Stimulated activated naive CD4-positive, alpha-beta T cell treated with Interleukin-2 at 50 U/mL for 16 hours (primary cell): ENCODE measurements around the gene IL36RN.
"Not testable (repeated sequence)": the region's sequence is repeated elsewhere in the genome, so short reads cannot be mapped to it uniquely, and the experiment has no call there.

Experiments used
- DNase-seq: peaks from one replicate; lab custom pipeline; 2025; lab: John Stamatoyannopoulos, UW

The IL36RN gene

GRCh38 chr2:113075030-113075429, 16.0 kb downstream of the IL36RN start:
- DNase-seq = no peak

GRCh38 chr2:113075600-113075999, 16.6 kb downstream of the IL36RN start:
- no peak for DNase-seq

GRCh38 chr2:113076954-113077669, 18.1 kb downstream of the IL36RN start:
- no peak for DNase-seq

GRCh38 chr2:113077921-113078320, 18.9 kb downstream of the IL36RN start:
- no peak for DNase-seq

DNA sequence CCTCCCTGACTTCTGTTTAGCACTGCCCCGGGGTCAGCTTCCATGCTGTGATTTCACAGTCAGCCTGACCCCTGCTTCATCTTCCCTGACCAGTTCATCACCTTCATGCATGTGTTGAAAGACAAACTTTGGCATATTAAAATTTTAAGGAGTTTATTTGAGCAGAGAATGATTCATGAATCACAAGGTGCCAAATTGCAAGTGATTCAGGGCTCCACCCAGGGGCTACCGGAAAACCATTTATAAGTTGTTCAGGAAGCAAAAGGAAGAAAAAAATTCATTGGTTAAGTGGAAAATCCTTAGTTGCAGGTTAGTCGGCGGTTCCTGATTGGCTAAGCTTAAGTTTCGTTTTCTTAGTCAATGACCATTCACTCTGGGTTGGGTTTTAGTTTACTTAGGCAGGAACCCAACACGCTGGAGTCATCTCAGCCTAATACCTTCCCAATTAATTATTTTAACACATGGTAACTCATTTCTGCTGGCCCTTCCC, 19.4 kb downstream of the IL36RN start:
- no peak for DNase-seq

DNA sequence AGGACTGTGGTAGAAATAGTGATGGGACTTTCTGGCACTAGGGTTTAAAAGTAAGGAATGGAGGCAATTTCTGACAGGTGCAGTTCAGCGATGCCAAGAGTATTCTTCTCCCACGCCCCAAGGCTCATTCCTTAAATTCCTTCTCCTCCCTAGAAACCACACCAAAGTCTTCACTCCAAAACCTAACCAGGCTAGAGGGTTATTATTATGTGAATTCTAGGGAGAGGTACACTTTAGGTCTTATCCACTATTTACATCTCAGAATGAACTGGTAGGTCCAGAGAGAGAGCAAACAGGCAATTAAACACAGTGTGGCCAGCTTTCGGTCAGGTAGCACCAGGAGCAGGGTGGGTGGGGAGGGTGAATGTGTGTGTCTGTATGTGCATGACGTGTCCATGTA, 20.1 kb downstream of the IL36RN start:
- DNase-seq = no peak

- no peak for DNase-seq
These were observed 21.1 kb downstream of the IL36RN start for GRCh38 chr2:113080134-113080533.

DNA sequence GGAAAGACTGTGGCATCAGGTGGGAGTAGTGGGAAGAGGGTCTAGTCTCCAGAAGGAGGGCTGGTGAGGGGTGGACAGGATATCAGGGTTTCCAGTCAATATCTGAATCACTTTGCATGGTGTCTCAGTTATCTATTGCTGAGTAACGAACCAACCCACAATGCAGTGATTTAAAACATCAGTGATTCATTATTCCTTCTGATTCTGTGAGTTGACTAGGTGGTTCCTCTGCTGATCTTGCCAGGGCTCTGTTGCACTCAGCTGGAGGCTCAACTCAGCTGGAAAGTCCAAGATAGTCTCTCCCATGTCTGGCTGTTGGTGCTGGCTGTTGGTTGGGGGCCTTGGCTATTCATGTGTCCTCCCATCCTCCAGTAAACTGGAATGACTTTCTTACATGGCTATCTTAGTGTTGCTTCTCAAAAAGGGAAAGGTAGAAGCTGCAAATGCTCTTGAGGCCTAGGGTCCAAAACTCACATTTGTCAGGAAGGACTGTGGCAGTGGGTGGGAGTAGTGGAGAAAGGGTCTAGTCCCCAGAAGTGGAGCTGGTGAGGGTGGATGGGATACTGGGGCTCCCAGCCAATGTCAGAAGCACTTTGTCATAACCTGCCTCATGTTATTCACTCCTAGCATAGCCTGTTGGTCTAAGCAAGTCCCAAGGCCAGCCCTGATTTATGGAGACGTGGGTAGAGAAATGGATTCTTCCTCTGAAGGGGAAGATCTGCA, 22.7 kb downstream of the IL36RN start:
- DNase-seq = no peak

DNA sequence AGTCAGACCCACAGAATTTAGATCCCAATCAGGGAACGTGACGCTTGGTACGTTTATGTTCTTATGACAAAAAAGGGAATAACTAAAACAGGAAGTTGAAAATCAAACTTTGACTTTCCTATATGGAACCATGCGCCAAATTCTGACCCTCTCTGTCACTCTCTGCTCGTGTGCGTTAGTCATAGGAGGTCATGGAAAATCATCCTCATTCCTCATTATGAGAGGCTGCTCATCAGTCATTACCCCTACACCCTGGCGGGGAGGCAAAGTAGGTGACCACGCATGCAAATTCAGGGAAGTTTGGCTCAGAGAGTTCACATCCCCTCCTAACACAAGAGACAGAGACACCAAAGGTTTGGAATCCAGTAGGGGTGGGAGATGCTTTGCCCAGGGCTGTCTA, 24.3 kb downstream of the IL36RN start:
- DNase-seq = no peak

- DNase-seq = no peak
These were observed 25.4 kb downstream of the IL36RN start for GRCh38 chr2:113084249-113085000.

- no peak for DNase-seq
These were observed 26.5 kb downstream of the IL36RN start for GRCh38 chr2:113085542-113085941.

DNA sequence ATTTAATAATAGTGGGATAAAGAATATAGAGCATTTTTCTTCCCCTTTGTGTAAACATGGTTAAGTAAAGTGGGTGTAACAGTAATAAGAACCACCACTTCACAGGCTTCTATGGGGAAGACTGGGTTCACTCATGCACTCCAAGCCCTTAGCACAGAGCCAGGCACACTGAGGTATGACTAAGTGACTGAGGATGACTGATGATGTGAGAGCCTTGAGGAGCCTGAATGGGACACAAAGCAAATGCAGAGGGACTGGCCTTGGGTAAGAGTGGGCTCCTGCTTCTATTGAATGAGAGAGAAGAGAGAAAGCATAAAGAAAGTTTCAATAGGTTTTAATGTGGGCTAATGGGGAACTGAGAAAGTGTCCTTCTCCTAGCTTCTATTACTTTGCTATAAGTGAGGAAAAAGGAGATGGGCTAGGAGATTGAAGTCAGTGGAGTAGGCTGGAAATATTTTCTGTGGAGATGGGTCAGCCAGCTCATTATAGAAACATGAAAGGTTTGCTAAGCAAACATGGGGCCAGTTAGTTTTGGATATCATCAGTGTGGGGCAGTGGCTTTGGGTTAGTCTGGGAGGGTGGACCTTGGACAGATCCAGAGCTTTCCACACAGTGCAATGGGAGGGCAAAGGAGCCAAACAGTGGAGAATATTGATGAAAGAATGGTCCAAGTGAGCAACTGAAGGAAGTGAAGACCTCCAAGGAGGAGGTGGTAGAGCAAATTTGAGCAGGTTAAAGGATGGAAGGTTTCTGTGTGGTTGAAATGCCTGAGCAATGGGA, 29.4 kb downstream of the IL36RN start:
- DNase-seq = no peak

DNA sequence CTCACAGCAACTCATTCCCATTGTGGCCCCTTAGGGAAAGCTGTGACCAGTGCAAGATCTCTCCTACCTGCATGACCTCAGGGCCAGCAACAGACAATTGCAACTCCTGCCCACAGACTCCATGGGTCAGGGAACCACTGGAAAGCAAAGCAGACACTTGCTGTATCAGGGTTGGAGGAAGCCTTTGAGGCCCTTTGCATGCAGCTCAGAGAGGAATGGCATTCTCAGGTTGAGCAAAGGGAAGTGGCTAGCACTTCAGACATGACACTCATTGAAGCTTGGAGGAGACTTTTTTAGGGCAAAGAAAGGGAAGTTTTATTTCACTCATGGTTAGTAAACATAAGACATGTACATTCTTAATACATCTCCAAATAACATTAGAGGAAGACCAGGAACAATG, 30.9 kb downstream of the IL36RN start:
- DNase-seq = no peak

DNA sequence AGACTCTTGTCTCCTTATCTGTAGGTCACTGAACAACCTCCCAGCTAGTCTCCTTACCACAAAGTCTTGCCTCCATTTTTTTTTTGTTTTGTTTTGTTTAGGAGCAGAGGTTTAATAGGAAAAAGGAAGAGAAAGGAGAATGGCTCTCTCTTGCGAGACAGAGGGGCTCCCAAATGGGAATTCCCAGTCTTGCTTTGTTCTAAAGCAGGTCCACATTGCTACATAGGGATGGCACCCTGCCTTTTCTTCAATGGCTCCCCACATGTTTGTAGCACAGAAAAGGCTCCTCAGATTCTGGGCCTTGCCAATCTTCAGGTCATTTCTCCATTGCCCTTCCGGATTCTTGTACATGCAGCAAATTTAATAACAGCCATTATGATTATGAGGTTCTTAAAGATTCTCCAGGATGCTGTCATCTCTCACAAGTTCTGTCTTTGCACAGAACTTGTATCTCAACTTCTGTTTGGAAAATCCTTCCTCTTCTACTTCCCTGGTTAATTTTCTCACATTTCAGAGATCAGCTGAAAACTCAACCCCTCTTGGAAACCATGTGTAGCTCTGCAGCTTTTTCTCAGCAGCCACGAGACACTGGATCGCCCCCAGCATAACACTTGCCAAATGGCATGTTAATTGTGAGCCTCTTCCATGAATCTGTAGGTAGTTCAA, 32.4 kb downstream of the IL36RN start:
- DNase-seq = no peak

- no peak for DNase-seq
These were observed 34.0 kb downstream of the IL36RN start for GRCh38 chr2:113092864-113093612.

DNA sequence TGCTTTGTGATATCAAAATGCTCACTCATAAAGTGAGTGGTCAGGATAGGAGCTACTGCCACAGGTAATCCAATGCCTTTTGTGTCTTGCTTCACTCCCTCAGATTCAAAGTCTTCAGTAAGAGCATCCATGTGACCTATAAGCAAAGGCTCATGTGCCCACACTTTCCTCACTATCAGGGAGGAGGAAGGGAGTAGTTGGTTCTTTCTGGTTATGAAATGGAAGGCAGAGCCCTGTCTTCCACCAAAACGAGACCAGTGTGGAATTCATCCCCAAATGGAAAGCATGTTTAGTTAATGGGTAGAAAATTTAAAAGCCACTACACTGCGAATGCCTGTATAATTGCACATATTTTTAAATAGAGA, 34.6 kb downstream of the IL36RN start:
- DNase-seq = no peak

DNA sequence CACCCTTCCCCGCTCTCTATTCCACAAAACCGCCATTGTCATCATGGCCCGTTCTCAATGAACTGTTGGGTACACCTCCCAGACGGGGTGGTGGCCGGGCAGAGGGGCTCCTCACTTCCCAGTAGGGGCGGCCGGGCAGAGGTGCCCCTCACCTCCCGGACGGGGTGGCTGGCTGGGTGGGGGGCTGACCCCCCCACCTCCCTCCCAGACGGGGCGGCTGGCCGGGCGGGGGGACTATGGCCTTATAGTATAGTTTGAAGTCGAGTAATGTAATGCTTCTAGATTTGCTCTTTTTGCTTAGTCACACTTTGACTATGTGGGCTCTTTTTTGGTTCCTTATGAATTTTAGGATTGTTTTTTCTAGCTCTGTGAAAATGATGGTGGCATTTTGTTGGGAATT, 37.3 kb downstream of the IL36RN start:
- DNase-seq = not testable (repeated sequence)

- DNase-seq = not testable (repeated sequence)
These were observed 38.0 kb downstream of the IL36RN start for GRCh38 chr2:113096842-113097618.

GRCh38 chr2:113098041-113098440, 39.0 kb downstream of the IL36RN start:
- DNase-seq = no peak

- no peak for DNase-seq
These were observed 39.5 kb downstream of the IL36RN start for GRCh38 chr2:113098532-113098931.
